SK-N-SH (cell line): ENCODE results near the gene GPATCH2L. TPM values are rescaled to one million over a fixed set of nuclear protein-coding genes. Genes with fewer than 3 reads are reported as not detected.

Source experiments
- CTCF ChIA-PET: fragments of 300-600, 350-600 bp; formaldehyde crosslinking; extraction: SDS; loops from one replicate; lab custom pipeline; 2021; lab: Yijun Ruan, JAX
- POLR2A ChIA-PET: fragments of 350-600 bp; sonication (Branson Sonifier 250); formaldehyde crosslinking; extraction: SDS; loops from one replicate; lab custom pipeline; 2020; ENCODE audit warnings: antibody characterized with exemption, inconsistent platforms; lab: Yijun Ruan, JAX
- DNase-seq: peaks from one replicate; pipeline ENCODE4 v3.0.0; 2012
- H2AFZ ChIP-seq: fragments of 200-600 bp; sonication (generic); 2 replicates; pipeline ENCODE4 v1.8.1; 2016; ENCODE audit warnings: antibody characterized with exemption, mild to moderate bottlenecking, low read depth
- H3F3A ChIP-seq: fragments of 200-600 bp; sonication (generic); replicated peaks from 2 replicates; pipeline ENCODE3; 2016; ENCODE audit warnings: antibody characterized with exemption, mild to moderate bottlenecking; ENCODE audit not compliant: insufficient read depth
- H3K27ac ChIP-seq, 2 experiments: fragments of 200-500 bp in 1 of 2; fragments of 200-600 bp in 1 of 2; sonication (Bioruptor generic) in 1 of 2; sonication (generic), shearing (Covaris generic) in 1 of 2; 2 replicates each; pipeline versions ENCODE4 v1.5.1 to v1.6.1; 2014 to 2016; ENCODE audit warnings: low read depth in 2 of 2, inconsistent platforms in 1 of 2, low read length in 1 of 2, mild to moderate bottlenecking in 1 of 2, mixed read lengths in 1 of 2
- H3K27me3 ChIP-seq: fragments of 200-600 bp; sonication (generic), shearing (Covaris generic); 2 replicates; pipeline ENCODE4 v1.6.1; 2016; ENCODE audit warnings: mixed run types; ENCODE audit not compliant: insufficient read depth
- H3K36me3 ChIP-seq, 2 experiments: fragments of 200-500 bp in 1 of 2; fragments of 200-600 bp in 1 of 2; sonication (Bioruptor generic) in 1 of 2; sonication (generic) in 1 of 2; replicated peaks in 1 of 2; 2 replicates each; pipeline versions ENCODE3 to v1.5.1; 2014 to 2016; ENCODE audit warnings: low read length in 1 of 2, mild to moderate bottlenecking in 1 of 2; ENCODE audit not compliant: insufficient read depth in 2 of 2, control insufficient read depth in 1 of 2
- H3K4me1 ChIP-seq, 2 experiments: fragments of 200-500 bp in 1 of 2; fragments of 200-600 bp in 1 of 2; sonication (Bioruptor generic) in 1 of 2; sonication (generic), shearing (Covaris generic) in 1 of 2; 2 replicates each; pipeline versions ENCODE4 v1.5.1 to v1.6.1; 2014 to 2016; ENCODE audit warnings: low read depth in 1 of 2, low read length in 1 of 2, mixed run types in 1 of 2; ENCODE audit not compliant: insufficient read depth in 2 of 2, control insufficient read depth in 1 of 2
- H3K4me2 ChIP-seq: fragments of 200-600 bp; sonication (generic), shearing (Covaris generic); 2 replicates; pipeline ENCODE4 v1.6.1; 2017; ENCODE audit warnings: mixed run types
- H3K4me3 ChIP-seq, 2 experiments: fragments of 200-500 bp in 1 of 2; fragments of 200-600 bp in 1 of 2; sonication (Bioruptor generic) in 1 of 2; sonication (generic), shearing (Covaris generic) in 1 of 2; 2 replicates each; pipeline versions ENCODE4 v1.5.1 to v1.8.1; 2014 to 2016; ENCODE audit warnings: low read depth in 2 of 2, inconsistent platforms in 1 of 2, low read length in 1 of 2, mild to moderate bottlenecking in 1 of 2, mixed read lengths in 1 of 2, moderate library complexity in 1 of 2
- H3K79me2 ChIP-seq: fragments of 200-600 bp; sonication (generic); 2 replicates; pipeline ENCODE4 v1.8.1; 2017; ENCODE audit warnings: mild to moderate bottlenecking; ENCODE audit not compliant: insufficient read depth
- H3K9ac ChIP-seq: fragments of 200-600 bp; sonication (generic); 2 replicates; pipeline ENCODE4 v1.6.1; 2017; ENCODE audit warnings: mixed run types
- H3K9me2 ChIP-seq: fragments of 200-600 bp; sonication (generic); 2 replicates; pipeline ENCODE4 v1.6.1; 2017; ENCODE audit warnings: mixed run types
- H3K9me3 ChIP-seq: fragments of 200-600 bp; sonication (generic); 2 replicates; pipeline ENCODE4 v1.6.1; 2017; ENCODE audit warnings: mixed run types, mild to moderate bottlenecking, moderate library complexity
- H4K20me1 ChIP-seq: fragments of 200-600 bp; sonication (generic); 2 replicates; pipeline ENCODE4 v1.6.1; 2017; ENCODE audit warnings: mild to moderate bottlenecking, mixed run types; ENCODE audit not compliant: insufficient read depth
- CHD2 ChIP-seq: fragments of 150-350 bp; IDR thresholded peaks from 2 replicates; pipeline ENCODE4 v1.6.1; 2018; ENCODE audit warnings: low read length; ENCODE audit not compliant: partially characterized antibody
- CTCF ChIP-seq: fragments of 200-600 bp; sonication (generic); IDR thresholded peaks from 2 replicates; pipeline ENCODE4 v1.6.1; 2017; ENCODE audit warnings: antibody characterized with exemption, mild to moderate bottlenecking, moderate library complexity
- ELF1 ChIP-seq: IDR thresholded peaks from 2 replicates; pipeline ENCODE4 v1.4.0; 2012
- EP300 ChIP-seq, 2 experiments: IDR thresholded peaks; 2 replicates each; pipeline versions ENCODE4 v1.4.0 to v1.6.1; 2012; ENCODE audit warnings: borderline replicate concordance in 1 of 2, low read depth in 1 of 2, low read length in 1 of 2
- FOSL2 ChIP-seq: IDR thresholded peaks from 2 replicates; pipeline ENCODE4 v1.4.0; 2012; ENCODE audit warnings: low read depth, mild to moderate bottlenecking, moderate library complexity, borderline replicate concordance
- FOXJ3 ChIP-seq: sonication (generic); formaldehyde crosslinking; IDR thresholded peaks from 2 replicates; pipeline ENCODE4 v1.5.1; 2020; ENCODE audit warnings: mild to moderate bottlenecking, missing genetic modification reagents
- FOXM1 ChIP-seq: IDR thresholded peaks from 2 replicates; pipeline ENCODE4 v1.4.0; 2012; ENCODE audit warnings: low read depth, mild to moderate bottlenecking
- GABPA ChIP-seq: IDR thresholded peaks from 2 replicates; pipeline ENCODE4 v1.4.0; 2012; ENCODE audit warnings: low read depth, mild to moderate bottlenecking
- JUND ChIP-seq: IDR thresholded peaks from 2 replicates; pipeline ENCODE4 v1.4.0; 2012
- MEF2A ChIP-seq: IDR thresholded peaks from 2 replicates; pipeline ENCODE4 v1.4.0; 2012; ENCODE audit warnings: low read depth, borderline replicate concordance
- NRF1 ChIP-seq: IDR thresholded peaks from 2 replicates; pipeline ENCODE4 v1.6.1; 2012; ENCODE audit warnings: low read depth, mild to moderate bottlenecking, low read length
- RCOR1 ChIP-seq: fragments of 150-350 bp; IDR thresholded peaks from 2 replicates; pipeline ENCODE4 v1.6.1; 2017; ENCODE audit warnings: antibody characterized with exemption, low read length
- RXRA ChIP-seq: IDR thresholded peaks from 2 replicates; pipeline ENCODE4 v1.4.0; 2012; ENCODE audit warnings: low read depth, mild to moderate bottlenecking, borderline replicate concordance
- SMC3 ChIP-seq: IDR thresholded peaks from 2 replicates; pipeline ENCODE4 v1.6.1; 2012; ENCODE audit warnings: low read depth, low read length, improper control_type of control experiment
- TAF1 ChIP-seq: IDR thresholded peaks from 2 replicates; pipeline ENCODE4 v1.6.1; 2012; ENCODE audit warnings: low read depth, mild to moderate bottlenecking, low read length, moderate library complexity, borderline replicate concordance
- YY1 ChIP-seq: IDR thresholded peaks from 2 replicates; pipeline ENCODE4 v1.4.0; 2012; ENCODE audit warnings: low read depth, mild to moderate bottlenecking
- whole genome bisulfite sequencing: methylation state at CpG from one replicate; pipeline ENCODE4 v1.1.6; 2017; ENCODE audit warnings: low lambda C conversion rate; 5-methylcytosine and 5-hydroxymethylcytosine counted together
- polyA plus RNA-seq, 3 experiments: library from polyadenylated mRNA; depleted of rRNA; stranded (reverse); fragments of >200 nt; gene quantifications; 2 replicates each; pipeline ENCODE4 v1.2.3, GENCODE V29; 2012

The GPATCH2L gene
- polyA plus RNA-seq, 1 of the 3 experiments (the other 2 are of a cell fraction), result 17.7 TPM

GRCh38 chr14:76126076-76126475, 25.6 kb upstream of the GPATCH2L start:
- no peaks in the 10 kb centered on the region for H3K9me3 ChIP-seq
- H3F3A ChIP-seq, result no peaks in the 10 kb centered on the region
- TF ChIP-seq FOXJ3 (CRISPR knock-in tag) (no peak), YY1 (no peak), CHD2 (no peak), MEF2A (no peak), GABPA (no peak), NRF1 (no peak)
- no peak overlapping the region for H3K4me2 ChIP-seq
- WGBS, result 69% methylated on average over 5 of the region's 5 CpGs
- no peak overlapping the region for H2AFZ ChIP-seq
- no peak overlapping the region for H3K4me3 ChIP-seq
- no peak overlapping the region for H3K27ac ChIP-seq
- no peaks in the 10 kb centered on the region for H4K20me1 ChIP-seq
- no peak for DNase-seq
- no peaks in the 10 kb centered on the region for H3K9me2 ChIP-seq
- POLR2A ChIA-PET, result no interaction called here
- H3K27me3 ChIP-seq, result no peaks in the 10 kb centered on the region
- H3K79me2 ChIP-seq, result no peaks in the 10 kb centered on the region
- H3K4me1 ChIP-seq, result no peaks in the 10 kb centered on the region
- H3K36me3 ChIP-seq, result no peaks in the 10 kb centered on the region
- H3K9ac ChIP-seq, result no peak overlapping the region
- CTCF ChIA-PET, result interaction anchor here (1.1 kb wide), 1 partner anchor 266 kb away, joined by 3 read pairs; no protein-coding TSS in a partner anchor

- no peaks in the 10 kb centered on the region for H3F3A ChIP-seq
- H3K36me3 ChIP-seq, result no peaks in the 10 kb centered on the region
- H3K79me2 ChIP-seq, result no peaks in the 10 kb centered on the region
- H3K4me1 ChIP-seq, result no peaks in the 10 kb centered on the region
- no peaks in the 10 kb centered on the region for H3K9me3 ChIP-seq
- H3K4me2 ChIP-seq, result no peak overlapping the region
- no peak for DNase-seq
- H4K20me1 ChIP-seq, result no peaks in the 10 kb centered on the region
- H3K4me3 ChIP-seq, result no peak overlapping the region
- peaks cover 33% of the 10 kb centered on the region for H3K27me3 ChIP-seq
- no peak overlapping the region for H3K9ac ChIP-seq
- no peaks in the 10 kb centered on the region for H3K9me2 ChIP-seq
- ChIA-PET POLR2A (no interaction called here), CTCF (interaction anchor here (0.6 to 3.3 kb wide), 2 partner anchors 79 to 223 kb away, joined by 4 to 10 read pairs; no protein-coding TSS in a partner anchor)
- no peak overlapping the region for H2AFZ ChIP-seq
- TF ChIP-seq EP300 (IDR thresholded peaks at IDR 0.05; ENCODE audit: borderline replicate concordance in 1 of 2, low read depth in 1 of 2, low read length in 1 of 2), result no peak
- no peak for TF ChIP-seq FOXM1
- H3K27ac ChIP-seq, result no peak overlapping the region
- WGBS, result 46% methylated on average over 3 of the region's 3 CpGs
Measured at GRCh38 chr14:76129851-76130576, 21.7 kb upstream of the GPATCH2L start.

- H3K4me3 ChIP-seq, result no peak overlapping the region
- 18% methylated on average over 24 of the region's 30 CpGs for WGBS
- no peak overlapping the region for H2AFZ ChIP-seq
- TF ChIP-seq RXRA (no peak), FOXM1 (no peak), SMC3 (no peak), RCOR1 (no peak), CHD2 (no peak), GABPA (no peak), FOSL2 (no peak), NRF1 (no peak), TAF1 (no peak), CTCF (no peak), ELF1 (no peak), JUND (no peak)
- ChIA-PET POLR2A (no interaction called here), CTCF (interaction anchor here (1.4 to 3.3 kb wide), 3 partner anchors 80 to 256 kb away, joined by 4 to 10 read pairs (median 6); no protein-coding TSS in a partner anchor)
- H3K27me3 ChIP-seq, result peaks cover 44% of the 10 kb centered on the region
- H3K4me1 ChIP-seq, result no peaks in the 10 kb centered on the region
- H3K36me3 ChIP-seq, result no peaks in the 10 kb centered on the region
- no peak for DNase-seq
- H3K79me2 ChIP-seq, result no peaks in the 10 kb centered on the region
- no peak overlapping the region for H3K9ac ChIP-seq
- H3K4me2 ChIP-seq, result no peak overlapping the region
- no peaks in the 10 kb centered on the region for H3F3A ChIP-seq
- no peaks in the 10 kb centered on the region for H4K20me1 ChIP-seq
- no peak overlapping the region for H3K27ac ChIP-seq
- H3K9me3 ChIP-seq, result no peaks in the 10 kb centered on the region
- H3K9me2 ChIP-seq, result no peaks in the 10 kb centered on the region
Measured at GRCh38 chr14:76131071-76131965, 20.4 kb upstream of the GPATCH2L start.
